Keratinocyte (primary cell): ENCODE data around the gene CDH13. TPM values are rescaled to one million over a fixed set of nuclear protein-coding genes. Genes with fewer than 3 reads are reported as not detected.

Experiments
- DNase-seq: peaks from one replicate; pipeline ENCODE4 v3.0.0-alpha.2; 2011; ENCODE audit warnings: low read depth, missing footprints, low spot score
- FAIRE-seq: peaks from 2 replicates; lab custom pipeline; 2011; peaks lifted over from hg19 to GRCh38; lab: Jason Lieb, UNC
- H2AFZ ChIP-seq: 2 replicates; pipeline ENCODE4 v1.6.0; 2012; ENCODE audit warnings: low read length, control low read depth, inconsistent platforms; ENCODE audit not compliant: control insufficient read depth
- H3K27ac ChIP-seq: 2 replicates; pipeline ENCODE4 v1.5.1; 2011; ENCODE audit warnings: low read length; ENCODE audit not compliant: control insufficient read depth, insufficient read depth
- H3K27me3 ChIP-seq: 3 replicates; pipeline ENCODE4 v1.6.0; 2011; ENCODE audit warnings: low read length; ENCODE audit not compliant: control insufficient read depth, insufficient read depth; ENCODE audit errors: extremely low read depth
- H3K36me3 ChIP-seq, 2 experiments: 2 replicates in 1 of 2; 3 replicates in 1 of 2; pipeline ENCODE4 v1.5.1; 2011; ENCODE audit warnings: low read length in 2 of 2, mild to moderate bottlenecking in 1 of 2; ENCODE audit not compliant: control insufficient read depth in 2 of 2, insufficient read depth in 2 of 2; ENCODE audit errors: extremely low read depth in 1 of 2
- H3K4me1 ChIP-seq: 3 replicates; pipeline ENCODE4 v1.5.1; 2011; ENCODE audit warnings: low read length; ENCODE audit not compliant: control insufficient read depth, insufficient read depth; ENCODE audit errors: extremely low read depth
- H3K4me2 ChIP-seq: 3 replicates; pipeline ENCODE4 v1.6.0; 2011; ENCODE audit warnings: low read depth, low read length; ENCODE audit not compliant: control insufficient read depth, insufficient read depth; ENCODE audit errors: extremely low read depth
- H3K4me3 ChIP-seq, 3 experiments: fragments of 200-600 bp in 1 of 3; sonication (generic) in 1 of 3; 2 replicates in 2 of 3; 3 replicates in 1 of 3; pipeline ENCODE4 v1.5.1; 2011 to 2016; ENCODE audit warnings: low read length in 3 of 3, mild to moderate bottlenecking in 3 of 3, control low read depth in 2 of 3, inconsistent platforms in 1 of 3, low read depth in 1 of 3, mixed read lengths in 1 of 3, mixed run types in 1 of 3, moderate library complexity in 1 of 3; ENCODE audit not compliant: control insufficient read depth in 2 of 3, insufficient read depth in 2 of 3; ENCODE audit errors: extremely low read depth in 1 of 3
- H3K79me2 ChIP-seq: 2 replicates; pipeline ENCODE4 v1.6.0; 2012; ENCODE audit warnings: low read length; ENCODE audit not compliant: control insufficient read depth, insufficient read depth
- H3K9ac ChIP-seq: 3 replicates; pipeline ENCODE4 v1.6.0; 2011; ENCODE audit warnings: low read length; ENCODE audit not compliant: control insufficient read depth, insufficient read depth; ENCODE audit errors: extremely low read depth
- H3K9me1 ChIP-seq: 3 replicates; pipeline ENCODE4 v1.6.0; 2011; ENCODE audit warnings: low read length; ENCODE audit not compliant: control insufficient read depth, insufficient read depth; ENCODE audit errors: extremely low read depth
- H3K9me3 ChIP-seq: 2 replicates; pipeline ENCODE4 v1.5.1; 2012; ENCODE audit warnings: low read depth, low read length; ENCODE audit not compliant: control insufficient read depth
- H4K20me1 ChIP-seq: 3 replicates; pipeline ENCODE4 v1.6.0; 2011; ENCODE audit warnings: low read length; ENCODE audit not compliant: control insufficient read depth, insufficient read depth; ENCODE audit errors: extremely low read depth
- CTCF ChIP-seq, 3 experiments: IDR thresholded peaks in 1 of 3; conservative IDR thresholded peaks in 1 of 3; optimal IDR thresholded peaks in 1 of 3; 2 replicates in 2 of 3; 3 replicates in 1 of 3; pipeline versions ENCODE3 to v1.5.1; 2011; ENCODE audit warnings: low read length in 3 of 3, mild to moderate bottlenecking in 3 of 3, moderate library complexity in 2 of 3, control low read depth in 1 of 3, inconsistent platforms in 1 of 3; ENCODE audit not compliant: insufficient read depth in 2 of 3; ENCODE audit errors: extremely low read depth in 1 of 3
- EZH2 ChIP-seq: IDR thresholded peaks from one replicate; pipeline ENCODE4 v1.6.1; 2012; ENCODE audit warnings: inconsistent platforms, mild to moderate bottlenecking, low read length, moderate library complexity
- dilution Hi-C: fragments of 300-500 bp; cut with MboI; formaldehyde crosslinking; loops from one replicate; pipeline ENCODE4 v1.7.0; 2020; ENCODE audit warnings: low sequenced_read_pairs; ENCODE audit not compliant: extremely low pct_ligation_motif_present
- polyA plus RNA-seq, 5 experiments: library from polyadenylated mRNA; depleted of rRNA in 3 of 5; stranded (reverse) in 3 of 5; stranded (forward) in 1 of 5; unstranded in 1 of 5; fragments of >200 nt; gene quantifications; 1 replicate in 1 of 5; 2 replicates in 3 of 5; 3 replicates in 1 of 5; pipeline versions ENCODE4 v1.2.1 to v1.2.3, GENCODE V29; 2011 to 2012; ENCODE audit warnings: missing spikeins in 2 of 5, low read depth in 1 of 5, low replicate concordance in 1 of 5

The CDH13 gene
- polyA plus RNA-seq, 1 donor (not counting 4 experiments of a cell fraction or from before 2014, with no cell fraction given): 111 TPM

GRCh38 chr16:83116274-83116892 lies 489.6 kb downstream of the CDH13 start:
- TF ChIP-seq EZH2 (no peak), CTCF (optimal IDR thresholded peaks at IDR 0.05 in 1 of 3, IDR thresholded peaks at IDR 0.05 in 1 of 3, conservative IDR thresholded peaks at IDR 0.05 in 1 of 3; ENCODE audit: extremely low read depth in 1 of 3, insufficient read depth in 2 of 3, low read length in 3 of 3) (no peak)
- FAIRE-seq (no peak), DNase-seq (no peak)
- Histone ChIP-seq H3K9me1 (peaks cover 4% of the 10 kb centered on the region), H3K36me3 (peaks cover 0 to 6% of the 10 kb centered on the region in 2 experiments), H3K79me2 (no peaks in the 10 kb centered on the region), H3K27me3 (no peaks in the 10 kb centered on the region), H4K20me1 (no peaks in the 10 kb centered on the region), H3K9ac (no peak overlapping the region), H2AFZ (no peak overlapping the region), H3K4me2 (no peak overlapping the region), H3K9me3 (no peaks in the 10 kb centered on the region), H3K4me3 (no peak overlapping the region), H3K27ac (no peak overlapping the region), H3K4me1 (no peaks in the 10 kb centered on the region)
- dilution Hi-C loops: no loop called here

- dilution Hi-C loops: no loop called here
- no peak for FAIRE-seq
- no peak overlapping the region for H3K4me3 ChIP-seq
- no peak for DNase-seq
- no peaks in the 10 kb centered on the region for H3K4me1 ChIP-seq
- H3K79me2 ChIP-seq: no peaks in the 10 kb centered on the region
- H2AFZ ChIP-seq: no peak overlapping the region
- H3K27ac ChIP-seq: no peak overlapping the region
- peaks cover 0 to 6% of the 10 kb centered on the region in 2 experiments for H3K36me3 ChIP-seq
- TF ChIP-seq EZH2: no peak
- no peak for TF ChIP-seq CTCF (optimal IDR thresholded peaks at IDR 0.05 in 1 of 3, IDR thresholded peaks at IDR 0.05 in 1 of 3, conservative IDR thresholded peaks at IDR 0.05 in 1 of 3; ENCODE audit: extremely low read depth in 1 of 3, insufficient read depth in 2 of 3, low read length in 3 of 3)
- H4K20me1 ChIP-seq: no peaks in the 10 kb centered on the region
- H3K27me3 ChIP-seq: no peaks in the 10 kb centered on the region
- no peak overlapping the region for H3K4me2 ChIP-seq
- peaks cover 4% of the 10 kb centered on the region for H3K9me1 ChIP-seq
- no peaks in the 10 kb centered on the region for H3K9me3 ChIP-seq
- H3K9ac ChIP-seq: no peak overlapping the region
Measured at GRCh38 chr16:83117810-83118209, 491.0 kb downstream of the CDH13 start.
